Neutrophil (primary cell): Measurements from ENCODE around the gene SOX10.

Experiments
- H3K27ac ChIP-seq: fragments of 200-600 bp; sonication (generic); 2 replicates; pipeline ENCODE4 v1.5.1; 2016; ENCODE audit warnings: mild to moderate bottlenecking, moderate library complexity
- H3K27me3 ChIP-seq: fragments of 200-600 bp; sonication (generic); 2 replicates; pipeline ENCODE4 v1.6.0; 2016; ENCODE audit warnings: mild to moderate bottlenecking
- H3K36me3 ChIP-seq: fragments of 200-600 bp; sonication (generic); 2 replicates; pipeline ENCODE4 v1.5.1; 2017
- H3K4me1 ChIP-seq, 2 experiments: fragments of 200-600 bp in 1 of 2; sonication (generic) in 1 of 2; 1 replicate in 1 of 2; 2 replicates in 1 of 2; pipeline versions ENCODE4 v1.5.1 to v1.6.1; 2013 to 2016; ENCODE audit warnings: low read depth in 1 of 2, low read length in 1 of 2, mild to moderate bottlenecking in 1 of 2, moderate library complexity in 1 of 2; ENCODE audit not compliant: control insufficient read depth in 1 of 2, insufficient read depth in 1 of 2
- H3K4me3 ChIP-seq, 2 experiments: fragments of 200-600 bp in 1 of 2; sonication (generic) in 1 of 2; 1 replicate in 1 of 2; 2 replicates in 1 of 2; pipeline ENCODE4 v1.5.1; 2013 to 2016; ENCODE audit warnings: low read depth in 1 of 2, low read length in 1 of 2, mild to moderate bottlenecking in 1 of 2, moderate library complexity in 1 of 2
- H3K9me3 ChIP-seq: fragments of 200-600 bp; sonication (generic); 2 replicates; pipeline ENCODE4 v1.5.1; 2016
- TF ChIP-seq, protein P1 (sequence below): fragments of 200-600 bp; sonication (generic); IDR thresholded peaks from 2 replicates; pipeline ENCODE4 v1.5.1; 2016; ENCODE audit warnings: antibody characterized with exemption

Gene SOX10

DNA sequence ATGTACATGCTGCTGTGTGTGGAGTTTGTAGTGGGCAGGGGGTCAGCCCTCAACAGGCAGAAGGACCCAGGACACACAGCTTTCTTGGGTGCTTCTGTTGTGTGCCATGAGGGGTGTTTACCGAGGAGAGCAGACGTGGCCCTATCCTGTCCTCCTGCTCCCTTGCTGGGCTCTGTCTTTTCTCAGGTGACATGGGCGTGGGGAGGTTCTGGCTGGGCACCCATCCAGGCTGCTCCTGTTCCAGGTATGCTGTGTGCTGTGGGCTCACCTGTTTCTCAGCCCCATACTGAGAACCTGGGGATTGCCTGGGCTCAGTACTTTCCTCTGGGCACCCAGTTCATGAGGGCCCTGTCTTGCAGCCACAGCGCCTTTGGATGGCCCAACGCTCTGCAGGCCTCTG is 55.0 kb downstream of the SOX10 start:
- Histone ChIP-seq H3K4me3 (no peak overlapping the region), H3K9me3 (no peaks in the 10 kb centered on the region), H3K36me3 (peaks cover 76% of the 10 kb centered on the region), H3K4me1 (peaks cover 0 to 7% of the 10 kb centered on the region in 2 experiments), H3K27ac (no peak overlapping the region), H3K27me3 (no peaks in the 10 kb centered on the region)
- TF ChIP-seq, protein P1, sequence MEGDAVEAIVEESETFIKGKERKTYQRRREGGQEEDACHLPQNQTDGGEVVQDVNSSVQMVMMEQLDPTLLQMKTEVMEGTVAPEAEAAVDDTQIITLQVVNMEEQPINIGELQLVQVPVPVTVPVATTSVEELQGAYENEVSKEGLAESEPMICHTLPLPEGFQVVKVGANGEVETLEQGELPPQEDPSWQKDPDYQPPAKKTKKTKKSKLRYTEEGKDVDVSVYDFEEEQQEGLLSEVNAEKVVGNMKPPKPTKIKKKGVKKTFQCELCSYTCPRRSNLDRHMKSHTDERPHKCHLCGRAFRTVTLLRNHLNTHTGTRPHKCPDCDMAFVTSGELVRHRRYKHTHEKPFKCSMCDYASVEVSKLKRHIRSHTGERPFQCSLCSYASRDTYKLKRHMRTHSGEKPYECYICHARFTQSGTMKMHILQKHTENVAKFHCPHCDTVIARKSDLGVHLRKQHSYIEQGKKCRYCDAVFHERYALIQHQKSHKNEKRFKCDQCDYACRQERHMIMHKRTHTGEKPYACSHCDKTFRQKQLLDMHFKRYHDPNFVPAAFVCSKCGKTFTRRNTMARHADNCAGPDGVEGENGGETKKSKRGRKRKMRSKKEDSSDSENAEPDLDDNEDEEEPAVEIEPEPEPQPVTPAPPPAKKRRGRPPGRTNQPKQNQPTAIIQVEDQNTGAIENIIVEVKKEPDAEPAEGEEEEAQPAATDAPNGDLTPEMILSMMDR: no peak

DNA sequence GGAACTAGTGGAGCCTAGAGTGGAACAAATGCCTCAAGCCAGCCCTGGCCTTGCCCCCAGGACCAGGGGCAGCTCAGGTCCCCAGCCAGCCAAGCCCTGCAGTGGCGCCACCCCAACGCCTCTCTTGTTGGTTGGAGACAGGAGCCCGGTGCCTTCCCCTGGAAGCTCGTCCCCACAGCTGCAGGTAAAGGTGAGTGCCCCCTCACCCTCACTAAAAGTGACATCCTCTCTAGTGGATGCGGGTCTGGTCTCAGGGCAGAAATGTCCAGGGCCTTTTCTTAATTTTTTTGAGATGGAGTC is 56.8 kb downstream of the SOX10 start:
- H3K36me3 ChIP-seq: peaks cover 81% of the 10 kb centered on the region
- no peak overlapping the region for H3K27ac ChIP-seq
- H3K4me1 ChIP-seq: no peaks in the 10 kb centered on the region
- H3K27me3 ChIP-seq: no peaks in the 10 kb centered on the region
- TF ChIP-seq, protein P1: no peak
- H3K4me3 ChIP-seq: no peak overlapping the region
- H3K9me3 ChIP-seq: no peaks in the 10 kb centered on the region

DNA sequence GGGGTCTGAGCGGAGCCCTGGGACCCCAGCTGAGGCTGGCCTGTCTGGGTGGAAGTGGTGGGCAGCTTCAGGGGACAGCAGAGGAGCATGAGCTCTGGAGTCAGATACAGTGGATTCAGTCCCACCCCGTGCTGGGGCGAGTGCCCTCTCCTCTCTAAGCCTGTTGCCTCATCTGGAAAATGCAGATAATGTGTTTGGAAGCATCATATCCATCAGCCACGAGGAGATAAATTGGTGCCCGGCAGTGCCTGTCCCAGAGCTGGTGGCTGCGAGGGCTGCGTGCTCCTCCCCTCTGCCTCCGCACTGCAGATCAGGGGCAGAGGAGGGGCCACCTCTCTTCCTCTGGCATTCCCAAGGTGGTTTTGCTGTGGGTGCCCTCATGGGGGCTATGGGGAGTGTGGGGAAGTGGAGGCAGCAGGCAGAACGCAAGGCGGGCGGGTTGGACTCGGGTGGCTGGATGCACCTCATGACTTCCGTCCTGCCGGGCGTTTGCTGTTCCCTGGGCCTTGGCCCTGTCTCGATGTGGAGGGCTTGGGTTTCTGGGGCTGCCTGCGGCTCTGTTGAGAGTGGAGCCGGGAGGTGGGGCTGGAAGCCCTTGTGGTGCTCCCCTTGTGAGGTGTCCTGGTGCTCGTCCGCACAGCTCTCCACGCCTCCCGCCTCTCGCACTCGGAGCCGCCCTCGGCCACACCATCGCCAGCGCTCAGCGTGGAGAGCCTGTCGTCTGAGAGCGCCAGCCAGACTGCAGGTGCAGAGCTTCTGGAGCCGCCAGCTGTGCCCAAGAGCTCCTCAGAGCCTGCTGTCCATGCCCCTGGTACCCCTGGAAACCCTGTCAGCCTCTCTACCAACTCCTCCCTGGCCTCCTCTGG is 57.4 kb downstream of the SOX10 start:
- H3K4me3 ChIP-seq: no peak overlapping the region
- H3K36me3 ChIP-seq: peaks cover 78% of the 10 kb centered on the region

DNA sequence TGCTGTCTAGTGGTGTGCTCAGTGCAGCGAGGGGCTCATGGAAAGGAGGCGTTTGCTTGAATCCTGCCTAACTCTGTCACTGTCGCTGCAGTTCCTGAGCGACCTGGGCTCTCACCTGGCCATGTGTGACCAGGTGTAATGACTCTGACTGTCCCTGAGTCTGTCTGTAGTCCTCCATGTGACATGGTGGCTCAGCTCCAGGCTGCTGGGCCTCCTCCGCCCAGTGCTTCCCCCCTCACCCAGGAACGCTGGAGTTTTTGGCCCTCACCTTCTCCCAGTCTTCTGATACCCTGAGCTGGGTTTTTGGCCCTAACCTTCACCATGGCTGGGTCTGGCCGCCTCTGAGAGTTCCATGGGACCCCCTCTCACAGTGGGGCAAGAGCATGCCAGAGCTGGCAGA is 58.0 kb downstream of the SOX10 start:
- Histone ChIP-seq H3K4me1 (no peaks in the 10 kb centered on the region), H3K9me3 (no peaks in the 10 kb centered on the region), H3K36me3 (peaks cover 78% of the 10 kb centered on the region), H3K4me3 (no peak overlapping the region), H3K27ac (no peak overlapping the region), H3K27me3 (no peaks in the 10 kb centered on the region)
- TF ChIP-seq, protein P1: no peak

More for the DNA sequence above, 57.4 kb downstream of the SOX10 start:
- TF ChIP-seq, protein P1: no peak
- no peaks in the 10 kb centered on the region for H3K4me1 ChIP-seq
- no peak overlapping the region for H3K27ac ChIP-seq
- H3K9me3 ChIP-seq: no peaks in the 10 kb centered on the region
- H3K27me3 ChIP-seq: no peaks in the 10 kb centered on the region

DNA sequence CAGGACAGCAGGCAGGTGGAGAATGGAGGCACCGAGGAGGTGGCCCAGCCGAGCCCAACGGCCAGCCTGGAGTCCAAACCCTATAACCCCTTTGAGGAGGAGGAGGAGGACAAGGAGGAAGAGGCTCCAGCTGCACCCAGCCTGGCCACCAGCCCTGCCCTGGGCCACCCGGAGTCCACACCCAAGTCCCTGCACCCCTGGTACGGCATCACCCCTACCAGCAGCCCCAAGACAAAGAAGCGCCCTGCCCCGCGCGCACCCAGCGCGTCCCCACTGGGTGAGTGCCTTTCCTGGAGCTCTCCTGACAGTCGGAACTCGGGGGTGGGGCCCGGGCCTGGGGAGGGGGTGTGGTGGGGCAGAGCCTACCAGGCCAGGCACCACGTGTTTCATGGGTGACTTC is 58.6 kb downstream of the SOX10 start:
- peaks cover 81% of the 10 kb centered on the region for H3K36me3 ChIP-seq
- TF ChIP-seq, protein P1: no peak

More for the DNA sequence above, 58.6 kb downstream of the SOX10 start:
- Histone ChIP-seq H3K9me3 (no peaks in the 10 kb centered on the region), H3K27me3 (no peaks in the 10 kb centered on the region), H3K4me3 (no peak overlapping the region), H3K4me1 (no peaks in the 10 kb centered on the region), H3K27ac (no peak overlapping the region)
